ENCODE results near the gene PINLYP.
A peak's percentile ranks its signal among the peaks of the same experiment; 100 is the strongest.

PINLYP gene

GRCh38 chr19:43562226-43562697 lies 13.3 kb upstream of the PINLYP start:
- no peaks in the 10 kb centered on the region for H3K9me3 ChIP-seq (ENCODE audit: low read length)
- peak overlapping the region; percentile 5; the same call in 1 of the 2 replicates for H3K4me2 ChIP-seq (ENCODE audit: low read length)
- H3K9me2 ChIP-seq (ENCODE audit: low read depth, low read length): no peaks in the 10 kb centered on the region
- no peak overlapping the region for H3K9ac ChIP-seq (ENCODE audit: low read length)
- no peaks in the 10 kb centered on the region for H3K27me3 ChIP-seq (ENCODE audit: insufficient read depth, low read length)
- peaks cover 14% of the 10 kb centered on the region; the same call in 1 of the 2 replicates for H3K36me3 ChIP-seq (ENCODE audit: insufficient read depth, low read length)
- H2AFZ ChIP-seq (ENCODE audit: low read length): no peak overlapping the region
- no peaks in the 10 kb centered on the region for H3K79me2 ChIP-seq (ENCODE audit: insufficient read depth, low read length)
- no peaks in the 10 kb centered on the region for H4K20me1 ChIP-seq (ENCODE audit: insufficient read depth, low read length)
- H3F3A ChIP-seq (ENCODE audit: insufficient read depth, low read length): no peaks in the 10 kb centered on the region
- peak overlapping the region; percentile 72 for H3K27ac ChIP-seq (ENCODE audit: low read depth, low read length, poor library complexity, severe bottlenecking)
- no peak overlapping the region for H3K4me3 ChIP-seq (ENCODE audit: low read depth, low read length, poor library complexity, severe bottlenecking)
- TF ChIP-seq, protein P1, sequence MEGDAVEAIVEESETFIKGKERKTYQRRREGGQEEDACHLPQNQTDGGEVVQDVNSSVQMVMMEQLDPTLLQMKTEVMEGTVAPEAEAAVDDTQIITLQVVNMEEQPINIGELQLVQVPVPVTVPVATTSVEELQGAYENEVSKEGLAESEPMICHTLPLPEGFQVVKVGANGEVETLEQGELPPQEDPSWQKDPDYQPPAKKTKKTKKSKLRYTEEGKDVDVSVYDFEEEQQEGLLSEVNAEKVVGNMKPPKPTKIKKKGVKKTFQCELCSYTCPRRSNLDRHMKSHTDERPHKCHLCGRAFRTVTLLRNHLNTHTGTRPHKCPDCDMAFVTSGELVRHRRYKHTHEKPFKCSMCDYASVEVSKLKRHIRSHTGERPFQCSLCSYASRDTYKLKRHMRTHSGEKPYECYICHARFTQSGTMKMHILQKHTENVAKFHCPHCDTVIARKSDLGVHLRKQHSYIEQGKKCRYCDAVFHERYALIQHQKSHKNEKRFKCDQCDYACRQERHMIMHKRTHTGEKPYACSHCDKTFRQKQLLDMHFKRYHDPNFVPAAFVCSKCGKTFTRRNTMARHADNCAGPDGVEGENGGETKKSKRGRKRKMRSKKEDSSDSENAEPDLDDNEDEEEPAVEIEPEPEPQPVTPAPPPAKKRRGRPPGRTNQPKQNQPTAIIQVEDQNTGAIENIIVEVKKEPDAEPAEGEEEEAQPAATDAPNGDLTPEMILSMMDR (IDR thresholded peaks at IDR 0.05; ENCODE audit: low read length): no peak
- TF ChIP-seq EZH2 (IDR thresholded peaks at IDR 0.05; ENCODE audit: borderline replicate concordance, low read length): no peak
- H3K4me1 ChIP-seq (ENCODE audit: insufficient read depth, low read length, severe bottlenecking): peaks cover 28% of the 10 kb centered on the region

DNA sequence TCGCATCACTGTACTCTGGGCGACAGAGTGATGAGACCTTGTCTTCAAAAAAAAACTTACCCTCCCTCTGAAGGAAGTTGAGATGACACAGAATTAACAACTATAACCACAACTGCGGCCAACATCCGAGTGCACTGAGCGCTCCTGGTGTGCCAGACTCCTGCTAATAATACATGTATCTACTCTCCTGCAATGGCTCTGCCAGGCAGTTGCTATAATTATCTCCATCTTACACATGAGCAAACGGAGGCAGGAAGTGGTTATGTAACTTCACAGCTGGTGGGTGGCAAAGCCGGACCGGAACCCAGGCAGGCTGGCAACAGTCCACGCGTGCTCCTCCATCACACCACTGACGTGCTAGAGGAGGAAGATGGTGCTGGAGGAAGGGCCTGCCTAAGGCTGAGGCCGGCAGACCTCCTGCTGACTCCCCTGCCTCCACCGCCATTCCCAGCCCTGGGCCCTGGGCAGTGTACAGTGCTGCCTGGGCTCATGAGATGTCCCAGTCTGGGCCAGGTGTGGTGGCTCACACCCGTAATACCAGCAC lies 12.8 kb upstream of the PINLYP start:
- Histone ChIP-seq H3K27me3 (ENCODE audit: insufficient read depth, low read length) (no peaks in the 10 kb centered on the region), H3K4me1 (ENCODE audit: insufficient read depth, low read length, severe bottlenecking) (peaks cover 28% of the 10 kb centered on the region), H2AFZ (ENCODE audit: low read length) (no peak overlapping the region), H3K79me2 (ENCODE audit: insufficient read depth, low read length) (no peaks in the 10 kb centered on the region), H3K9ac (ENCODE audit: low read length) (no peak overlapping the region), H3K9me2 (ENCODE audit: low read depth, low read length) (no peaks in the 10 kb centered on the region), H3F3A (ENCODE audit: insufficient read depth, low read length) (no peaks in the 10 kb centered on the region), H4K20me1 (ENCODE audit: insufficient read depth, low read length) (no peaks in the 10 kb centered on the region), H3K27ac (ENCODE audit: low read depth, low read length, poor library complexity, severe bottlenecking) (peak overlapping the region; percentile 72), H3K36me3 (ENCODE audit: insufficient read depth, low read length) (peaks cover 14% of the 10 kb centered on the region; the same call in 1 of the 2 replicates), H3K4me2 (ENCODE audit: low read length) (peak overlapping the region; percentile 5; the same call in 1 of the 2 replicates), H3K4me3 (ENCODE audit: low read depth, low read length, poor library complexity, severe bottlenecking) (no peak overlapping the region), H3K9me3 (ENCODE audit: low read length) (no peaks in the 10 kb centered on the region)
- TF ChIP-seq, protein P1 (IDR thresholded peaks at IDR 0.05; ENCODE audit: low read length): no peak
- TF ChIP-seq EZH2 (IDR thresholded peaks at IDR 0.05; ENCODE audit: borderline replicate concordance, low read length): no peak

- no peak overlapping the region for H3K4me2 ChIP-seq (ENCODE audit: low read length)
- H3K4me3 ChIP-seq (ENCODE audit: low read depth, low read length, poor library complexity, severe bottlenecking): no peak overlapping the region
- H3K4me1 ChIP-seq (ENCODE audit: insufficient read depth, low read length, severe bottlenecking): peaks cover 28% of the 10 kb centered on the region
- TF ChIP-seq, protein P1 (IDR thresholded peaks at IDR 0.05; ENCODE audit: low read length): no peak
- no peak for TF ChIP-seq EZH2 (IDR thresholded peaks at IDR 0.05; ENCODE audit: borderline replicate concordance, low read length)
- H3K27ac ChIP-seq (ENCODE audit: low read depth, low read length, poor library complexity, severe bottlenecking): peak overlapping the region; percentile 72
- no peaks in the 10 kb centered on the region for H3K79me2 ChIP-seq (ENCODE audit: insufficient read depth, low read length)
- H3K9me2 ChIP-seq (ENCODE audit: low read depth, low read length): no peaks in the 10 kb centered on the region
- H2AFZ ChIP-seq (ENCODE audit: low read length): no peak overlapping the region
- no peak overlapping the region for H3K9ac ChIP-seq (ENCODE audit: low read length)
- H3K9me3 ChIP-seq (ENCODE audit: low read length): no peaks in the 10 kb centered on the region
- no peaks in the 10 kb centered on the region for H3K27me3 ChIP-seq (ENCODE audit: insufficient read depth, low read length)
- H4K20me1 ChIP-seq (ENCODE audit: insufficient read depth, low read length): no peaks in the 10 kb centered on the region
- no peaks in the 10 kb centered on the region for H3F3A ChIP-seq (ENCODE audit: insufficient read depth, low read length)
- peaks cover 14% of the 10 kb centered on the region; the same call in 1 of the 2 replicates for H3K36me3 ChIP-seq (ENCODE audit: insufficient read depth, low read length)
Measured at GRCh38 chr19:43563816-43564457, 11.7 kb upstream of the PINLYP start.
